CD4-positive, alpha-beta T cell treated with Interferon alpha-2 for 1 hour (primary cell): ENCODE data around the gene TUBGCP2.
A peak's percentile ranks its signal among the peaks of the same experiment; 100 is the strongest.

Experiments
- DNase-seq, 2 donors: peaks; one replicate each; pipeline ENCODE4 v3.0.0-alpha.2; 2020 to 2022

Gene TUBGCP2

DNA sequence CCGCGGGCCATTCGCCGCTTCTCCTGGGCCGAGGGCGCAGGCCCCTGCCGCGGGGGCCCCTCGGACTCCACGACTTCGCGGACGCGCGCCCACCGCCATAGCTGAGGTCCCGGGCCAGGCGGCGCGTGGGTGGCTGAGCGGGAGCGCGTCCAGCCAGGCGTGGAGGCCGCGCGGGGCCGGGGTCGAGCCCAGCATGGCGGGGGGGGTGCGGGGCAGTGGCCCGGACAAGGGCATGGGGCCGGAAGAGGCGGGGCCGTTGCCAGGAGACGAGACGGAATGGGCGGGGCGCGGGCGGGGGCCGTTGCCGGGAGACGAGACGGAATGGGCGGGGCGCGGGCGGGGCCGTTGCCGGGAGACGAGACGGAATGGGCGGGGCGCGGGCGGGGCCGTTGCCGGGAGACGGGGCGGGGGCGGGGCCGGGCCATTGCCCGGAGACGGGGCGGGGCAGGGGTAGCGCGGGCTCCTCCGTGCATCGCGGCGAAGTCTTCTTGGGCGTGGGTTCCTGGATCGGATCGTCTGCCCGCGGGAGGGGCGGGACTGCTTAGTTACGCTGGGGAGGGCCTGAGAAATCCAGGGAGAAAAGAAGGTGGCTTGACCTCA lies 46.8 kb downstream of the TUBGCP2 start:
- peak; percentile 90 to 91 for DNase-seq

DNA sequence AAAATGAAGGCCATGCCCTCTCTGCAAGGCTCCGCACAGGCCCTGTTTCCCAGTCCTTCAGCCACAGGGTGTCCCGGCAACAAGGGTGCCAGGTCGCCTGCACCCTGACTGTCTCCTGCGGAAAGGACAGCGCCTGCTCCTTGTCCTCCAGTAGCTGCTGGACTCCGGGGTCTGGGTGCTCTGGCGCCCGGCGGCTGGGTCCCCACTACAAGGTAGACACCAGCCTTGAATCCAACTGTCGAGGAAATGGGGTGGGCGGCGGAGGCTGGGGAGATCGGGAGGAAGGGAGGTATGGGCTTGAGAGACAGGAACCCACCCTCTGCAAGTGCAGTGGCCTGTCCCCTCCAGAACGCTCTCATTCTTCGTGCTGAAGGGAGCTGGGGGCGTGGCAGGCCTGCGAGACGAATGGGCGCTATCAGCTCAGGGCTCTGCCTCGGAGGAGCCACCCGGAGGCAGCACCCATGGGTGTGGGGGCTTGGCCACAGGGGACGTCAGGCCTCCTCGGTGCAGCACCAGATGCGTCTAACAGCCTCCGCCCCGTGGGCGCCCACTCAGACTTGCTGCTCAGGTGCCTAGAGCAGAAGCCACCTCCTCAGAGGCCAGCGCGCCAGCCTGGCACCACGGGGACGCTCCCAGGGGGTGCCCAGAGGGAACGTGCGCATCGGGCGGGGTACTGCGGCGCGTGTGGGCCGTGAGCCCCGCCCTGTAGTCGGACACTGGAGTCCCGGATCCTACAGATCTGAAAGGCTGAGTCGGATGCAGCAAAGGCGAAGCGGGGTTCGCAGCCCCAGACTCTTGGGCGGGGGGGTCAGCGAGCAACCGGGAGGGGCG lies 47.6 kb downstream of the TUBGCP2 start:
- peak; percentile 59 to 70 for DNase-seq

GRCh38 chr10:133259602-133259989 lies 49.1 kb downstream of the TUBGCP2 start:
- DNase-seq, result no peak

DNA sequence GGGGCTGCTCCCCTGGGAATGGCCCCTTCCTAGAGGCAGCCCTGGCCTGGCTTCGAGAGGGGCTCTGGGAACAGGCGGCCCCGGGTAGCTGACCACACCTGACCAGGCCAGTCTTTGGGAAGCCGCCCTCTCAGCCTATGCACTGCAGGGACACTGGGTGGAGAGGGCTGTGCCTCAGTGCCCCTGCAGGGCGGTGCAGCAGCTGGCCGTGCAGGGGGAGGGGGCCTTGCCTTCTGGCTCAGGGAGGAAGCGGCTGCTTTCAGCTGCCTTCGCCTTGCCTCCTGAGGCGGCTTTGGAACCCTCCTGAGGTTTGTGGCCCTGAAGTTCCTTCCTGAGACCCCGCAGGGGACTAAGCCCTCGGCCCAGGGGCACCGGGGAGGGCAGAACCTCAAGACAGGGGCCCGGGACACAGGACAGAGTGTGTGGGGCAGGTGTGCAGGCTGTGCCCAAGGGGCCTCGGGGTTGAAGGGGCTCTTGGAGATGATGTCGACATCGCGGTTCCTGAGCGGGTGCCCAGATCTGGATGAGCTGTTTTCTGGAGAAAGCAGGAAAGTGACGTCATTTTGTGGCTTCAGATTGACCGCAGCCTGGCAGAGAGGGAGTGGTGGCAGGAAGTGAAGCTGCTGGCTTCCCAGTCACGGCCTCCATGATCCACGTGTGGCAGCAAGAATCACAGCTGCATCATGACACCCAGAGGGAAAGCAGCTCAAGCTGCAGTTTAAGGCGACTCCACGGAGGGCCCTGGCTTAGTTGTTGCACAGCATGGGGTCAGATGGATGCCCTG lies 49.7 kb downstream of the TUBGCP2 start:
- DNase-seq, result peak; percentile 85

GRCh38 chr10:133258066-133258817 lies 50.4 kb downstream of the TUBGCP2 start:
- peak in 1 of 2 donors; percentile 39 for DNase-seq

- DNase-seq, result peak in 1 of 2 donors; percentile 33
Observed at GRCh38 chr10:133257489-133258065, 51.1 kb downstream of the TUBGCP2 start.

DNA sequence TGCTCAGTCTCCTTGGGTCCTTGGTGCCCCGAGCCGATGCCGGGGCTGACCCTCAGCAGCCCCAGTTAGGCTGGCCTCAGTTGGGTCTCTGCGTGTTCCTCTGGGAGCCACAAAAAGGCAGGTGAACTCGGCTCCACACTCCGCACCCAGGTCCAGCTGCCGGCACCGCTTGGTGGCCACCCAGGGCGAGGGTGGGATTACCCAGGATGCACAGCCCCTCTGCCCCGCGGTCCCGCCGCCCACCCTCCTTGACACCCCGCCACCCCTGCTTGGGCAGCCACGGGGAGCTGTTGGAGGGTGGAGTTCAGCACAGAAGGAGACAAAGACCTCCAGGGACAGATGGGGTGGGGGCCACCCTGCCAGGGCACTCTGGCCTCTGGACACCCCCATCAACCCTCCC lies 53.3 kb downstream of the TUBGCP2 start:
- DNase-seq, result no peak

GRCh38 chr10:133254421-133255120 lies 54.1 kb downstream of the TUBGCP2 start:
- DNase-seq, result no peak

- no peak for DNase-seq
Observed at GRCh38 chr10:133253361-133253955, 55.2 kb downstream of the TUBGCP2 start.

DNA sequence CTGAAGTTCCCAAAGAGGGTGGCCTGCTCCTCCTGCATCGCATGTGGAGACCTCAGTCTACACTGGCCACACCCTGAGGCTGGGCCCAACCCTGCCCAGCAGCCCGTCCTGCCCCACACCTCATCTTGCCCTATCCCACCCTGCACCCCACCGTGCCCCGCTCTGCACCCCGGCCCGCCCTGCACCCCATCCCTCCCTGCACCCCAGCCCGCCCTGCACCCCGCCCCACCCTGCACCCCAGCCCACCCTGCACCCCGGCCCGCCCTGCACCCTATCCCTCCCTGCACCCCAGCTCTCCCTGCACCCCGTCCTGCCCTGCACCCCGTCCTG lies 56.5 kb downstream of the TUBGCP2 start:
- DNase-seq, result no peak

- DNase-seq, result no peak
Observed at GRCh38 chr10:133251388-133252222, 57.1 kb downstream of the TUBGCP2 start.

- no peak for DNase-seq
Observed at GRCh38 chr10:133249975-133250754, 58.5 kb downstream of the TUBGCP2 start.

GRCh38 chr10:133249094-133249780 lies 59.4 kb downstream of the TUBGCP2 start:
- no peak for DNase-seq

DNA sequence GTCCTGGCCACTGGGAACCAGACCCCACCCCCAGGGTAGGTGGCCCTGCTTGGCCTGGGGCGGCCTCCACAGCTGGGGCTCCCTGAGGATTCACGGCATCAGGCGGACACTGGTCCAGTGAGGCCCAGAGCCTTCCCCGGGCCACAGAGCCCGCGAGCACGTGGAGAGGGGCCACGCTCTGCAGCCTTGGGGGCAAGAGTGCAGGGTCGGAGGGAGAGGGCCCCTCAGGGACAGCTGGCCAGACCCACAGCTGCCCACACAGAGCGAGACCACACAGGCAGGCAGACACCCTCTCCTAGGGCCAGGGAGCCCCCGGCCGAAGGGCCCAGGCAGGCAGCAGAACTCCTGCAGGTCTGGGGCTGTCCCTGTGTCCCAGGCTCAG lies 60.3 kb downstream of the TUBGCP2 start:
- no peak for DNase-seq

- DNase-seq, result no peak
Observed at GRCh38 chr10:133247681-133248333, 60.9 kb downstream of the TUBGCP2 start.

GRCh38 chr10:133246236-133246626 lies 62.4 kb downstream of the TUBGCP2 start:
- DNase-seq, result no peak

DNA sequence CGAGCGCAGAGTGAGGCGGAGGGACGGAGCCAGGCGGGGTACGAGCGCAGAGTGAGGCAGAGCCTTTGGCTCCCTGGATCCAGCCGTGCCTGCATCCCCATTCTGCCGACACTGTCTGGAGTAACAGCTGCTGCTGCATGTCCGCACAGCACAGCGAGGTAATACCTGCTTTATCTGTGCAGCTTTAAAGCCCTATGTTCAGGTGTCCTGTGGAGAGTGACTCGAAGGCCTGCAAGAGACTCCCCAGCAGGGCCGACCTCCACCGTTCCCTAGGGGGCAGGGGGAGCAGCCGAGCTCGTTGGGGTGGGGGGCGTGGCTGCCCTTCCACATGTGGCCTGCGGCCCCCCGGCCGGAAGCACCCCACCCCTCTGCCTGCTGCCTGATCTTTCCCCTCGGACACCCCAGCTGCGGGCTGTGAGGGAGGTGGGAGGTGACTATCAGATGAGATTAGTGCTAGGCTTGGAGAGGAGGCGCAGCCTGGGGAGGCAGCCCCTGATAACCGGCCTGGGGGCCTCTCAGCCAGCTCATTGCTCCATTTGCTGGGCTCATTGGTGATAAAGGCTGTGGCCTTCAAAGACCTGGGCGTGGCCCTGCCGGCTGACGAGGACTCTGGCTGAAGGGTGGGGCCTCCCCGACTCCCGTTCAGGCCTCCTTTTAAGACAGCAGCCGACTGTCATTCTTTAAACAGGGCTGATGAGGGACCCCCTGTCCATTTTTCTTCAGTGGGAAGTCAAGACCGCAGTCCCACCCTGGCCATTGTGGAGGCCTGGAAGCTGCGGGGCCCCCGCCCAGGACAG lies 63.0 kb downstream of the TUBGCP2 start:
- DNase-seq, result no peak

DNA sequence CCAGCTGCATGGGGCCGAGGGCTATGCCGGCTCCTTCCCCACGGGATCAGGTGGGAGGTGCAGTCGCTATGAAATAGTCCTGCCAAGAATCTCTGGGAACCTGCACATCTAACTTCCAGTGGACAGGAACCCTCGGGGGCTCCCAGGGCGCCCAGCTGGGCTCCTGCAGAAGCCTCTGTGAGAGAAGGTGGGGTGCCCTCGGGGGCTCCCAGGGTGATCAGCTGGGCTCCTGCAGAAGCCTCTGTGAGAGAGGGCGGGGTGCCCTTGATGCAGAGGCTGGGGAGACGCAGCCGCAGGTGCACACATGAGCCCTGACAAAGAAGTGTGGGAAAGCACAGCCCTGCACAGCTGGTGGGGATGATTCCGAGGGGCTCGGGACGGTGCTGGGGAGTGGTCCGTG lies 65.1 kb downstream of the TUBGCP2 start:
- no peak for DNase-seq
